MM.1S (cell line): ENCODE measurements around the gene CGRRF1.

Source experiments
- CTCF ChIP-seq: fragments of 300-600 bp; sonication (generic); IDR thresholded peaks from 2 replicates; pipeline ENCODE4 v1.5.1; 2016; ENCODE audit warnings: antibody characterized with exemption, low read length, mixed read lengths
- EZH2 ChIP-seq: fragments of 300-600 bp; sonication (generic); optimal IDR thresholded peaks from 2 replicates; pipeline ENCODE3; 2017; ENCODE audit warnings: low read depth, mild to moderate bottlenecking, antibody characterized with exemption, low read length, mixed read lengths
- EZH2phosphoT487 ChIP-seq: fragments of 300-600 bp; sonication (generic); IDR thresholded peaks from 2 replicates; pipeline ENCODE4 v1.6.1; 2018; ENCODE audit warnings: antibody characterized with exemption, low read length

GRCh38 chr14:54555651-54556050 is 45.9 kb downstream of the CGRRF1 start:
- TF ChIP-seq CTCF (no peak), EZH2phosphoT487 (no peak), EZH2 (no peak)
